ENCODE measurements around the gene DUSP2. TPM values are rescaled to one million over a fixed set of nuclear protein-coding genes. Genes with fewer than 3 reads are reported as not detected.
A peak's percentile ranks its signal among the peaks of the same experiment; 100 is the strongest.

DUSP2 gene
- total RNA-seq, 2 donors from 2014 or later, result 82.0 to 379 TPM

GRCh38 chr2:96136129-96136720 is 9.0 kb downstream of the DUSP2 start:
- peaks cover 9% of the 10 kb centered on the region for H3K4me1 Mint-ChIP-seq
- ATAC-seq (replicated peaks), result no peak
- H3K9me3 Mint-ChIP-seq, result no peaks in the 10 kb centered on the region
- peaks cover 9% of the 10 kb centered on the region for H3K36me3 Mint-ChIP-seq (ENCODE audit: low read depth)
- no peak overlapping the region for H3K4me3 Mint-ChIP-seq
- no peaks in the 10 kb centered on the region for H3K27me3 Mint-ChIP-seq
- no peak overlapping the region for H3K27ac Mint-ChIP-seq

DNA sequence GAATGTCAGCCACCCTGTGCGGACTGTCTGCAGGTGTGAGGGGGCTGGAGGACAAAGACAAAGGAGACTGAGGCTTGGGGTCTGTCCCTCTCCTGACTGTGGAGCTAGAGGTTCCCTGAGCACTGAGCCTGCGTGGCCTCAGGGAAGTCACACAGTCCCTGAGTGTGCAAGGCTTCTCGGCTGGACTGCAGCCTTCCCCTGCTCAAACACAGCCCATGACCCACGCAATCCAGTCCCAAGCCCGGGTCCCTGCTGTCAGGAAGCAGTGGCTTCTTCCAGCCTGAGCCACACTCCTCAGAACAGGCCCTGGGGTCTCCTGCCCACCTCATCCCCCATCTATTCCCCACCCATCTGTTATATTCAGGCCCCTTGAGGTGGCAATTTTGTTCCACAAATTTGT is 9.6 kb downstream of the DUSP2 start:
- peaks cover 15% of the 10 kb centered on the region for H3K4me1 Mint-ChIP-seq
- no peak overlapping the region for H3K4me3 Mint-ChIP-seq
- no peaks in the 10 kb centered on the region for H3K9me3 Mint-ChIP-seq
- peaks cover 15% of the 10 kb centered on the region for H3K36me3 Mint-ChIP-seq (ENCODE audit: low read depth)
- no peak overlapping the region for H3K27ac Mint-ChIP-seq
- H3K27me3 Mint-ChIP-seq, result no peaks in the 10 kb centered on the region
- ATAC-seq (replicated peaks), result no peak

- Mint-ChIP-seq H3K27me3 (no peaks in the 10 kb centered on the region), H3K4me3 (no peak overlapping the region), H3K27ac (peak overlapping the region; percentile 5), H3K4me1 (peaks cover 20% of the 10 kb centered on the region), H3K36me3 (ENCODE audit: low read depth) (peaks cover 20% of the 10 kb centered on the region), H3K9me3 (no peaks in the 10 kb centered on the region)
- no peak for ATAC-seq (replicated peaks)
These were observed 10.1 kb downstream of the DUSP2 start for GRCh38 chr2:96135171-96135570.

DNA sequence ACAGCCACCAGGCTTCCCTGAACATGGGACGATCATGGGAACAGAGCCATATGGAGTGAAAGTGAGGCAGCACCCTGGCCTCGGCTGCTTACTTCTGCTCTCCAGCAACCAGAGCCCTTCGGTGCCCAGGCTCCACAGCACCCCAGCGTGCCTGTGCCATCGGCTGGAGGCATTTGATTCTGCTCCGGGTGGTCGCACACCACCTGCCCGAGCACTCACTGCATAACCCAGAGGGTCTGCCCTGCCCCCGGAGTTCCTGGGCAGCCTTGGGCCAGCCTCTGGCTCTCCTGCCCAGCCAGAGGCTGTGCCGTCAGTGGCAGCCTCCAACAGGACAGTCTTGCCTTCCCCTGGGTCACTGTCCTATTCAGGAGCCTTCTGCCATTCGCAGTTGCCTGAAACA is 10.8 kb downstream of the DUSP2 start:
- Mint-ChIP-seq H3K9me3 (no peaks in the 10 kb centered on the region), H3K4me3 (no peak overlapping the region), H3K4me1 (peaks cover 20% of the 10 kb centered on the region), H3K27me3 (no peaks in the 10 kb centered on the region), H3K36me3 (ENCODE audit: low read depth) (peaks cover 27% of the 10 kb centered on the region), H3K27ac (peak overlapping the region; percentile 5)
- ATAC-seq (replicated peaks), result no peak

GRCh38 chr2:96131813-96132745 is 13.2 kb downstream of the DUSP2 start:
- Mint-ChIP-seq H3K4me1 (peaks cover 20% of the 10 kb centered on the region), H3K36me3 (ENCODE audit: low read depth) (peaks cover 46% of the 10 kb centered on the region), H3K4me3 (peak overlapping the region; percentile 62), H3K27me3 (no peaks in the 10 kb centered on the region), H3K9me3 (no peaks in the 10 kb centered on the region), H3K27ac (peak overlapping the region; percentile 94)
- ATAC-seq (replicated peaks), result no peak

GRCh38 chr2:96131152-96131812 is 14.0 kb downstream of the DUSP2 start:
- Mint-ChIP-seq H3K27ac (peak overlapping the region; percentile 94), H3K4me3 (peak overlapping the region; percentile 62), H3K4me1 (peaks cover 20% of the 10 kb centered on the region), H3K36me3 (ENCODE audit: low read depth) (peaks cover 52% of the 10 kb centered on the region), H3K9me3 (no peaks in the 10 kb centered on the region), H3K27me3 (no peaks in the 10 kb centered on the region)
- peak; percentile 86 for ATAC-seq (replicated peaks)

- H3K27me3 Mint-ChIP-seq, result no peaks in the 10 kb centered on the region
- ATAC-seq (replicated peaks), result no peak
- peaks cover 20% of the 10 kb centered on the region for H3K4me1 Mint-ChIP-seq
- H3K36me3 Mint-ChIP-seq (ENCODE audit: low read depth), result peaks cover 60% of the 10 kb centered on the region
- no peak overlapping the region for H3K4me3 Mint-ChIP-seq
- H3K27ac Mint-ChIP-seq, result peak overlapping the region; percentile 94
- no peaks in the 10 kb centered on the region for H3K9me3 Mint-ChIP-seq
These were observed 14.8 kb downstream of the DUSP2 start for GRCh38 chr2:96130483-96130882.

GRCh38 chr2:96129528-96130120 is 15.6 kb downstream of the DUSP2 start:
- Mint-ChIP-seq H3K4me1 (peaks cover 20% of the 10 kb centered on the region), H3K27ac (no peak overlapping the region), H3K36me3 (ENCODE audit: low read depth) (peaks cover 69% of the 10 kb centered on the region), H3K27me3 (peaks cover 8% of the 10 kb centered on the region), H3K4me3 (no peak overlapping the region), H3K9me3 (no peaks in the 10 kb centered on the region)
- ATAC-seq (replicated peaks), result no peak

GRCh38 chr2:96128456-96128855 is 16.8 kb downstream of the DUSP2 start:
- Mint-ChIP-seq H3K4me1 (peaks cover 20% of the 10 kb centered on the region), H3K36me3 (ENCODE audit: low read depth) (peaks cover 80% of the 10 kb centered on the region), H3K4me3 (no peak overlapping the region), H3K27me3 (peaks cover 9% of the 10 kb centered on the region), H3K9me3 (no peaks in the 10 kb centered on the region), H3K27ac (no peak overlapping the region)
- no peak for ATAC-seq (replicated peaks)

GRCh38 chr2:96124406-96125265 is 20.6 kb downstream of the DUSP2 start:
- Mint-ChIP-seq H3K27ac (no peak overlapping the region), H3K4me3 (no peak overlapping the region), H3K36me3 (ENCODE audit: low read depth) (peaks cover 58% of the 10 kb centered on the region), H3K27me3 (peaks cover 33% of the 10 kb centered on the region), H3K4me1 (peaks cover 7% of the 10 kb centered on the region), H3K9me3 (no peaks in the 10 kb centered on the region)
- no peak for ATAC-seq (replicated peaks)

DNA sequence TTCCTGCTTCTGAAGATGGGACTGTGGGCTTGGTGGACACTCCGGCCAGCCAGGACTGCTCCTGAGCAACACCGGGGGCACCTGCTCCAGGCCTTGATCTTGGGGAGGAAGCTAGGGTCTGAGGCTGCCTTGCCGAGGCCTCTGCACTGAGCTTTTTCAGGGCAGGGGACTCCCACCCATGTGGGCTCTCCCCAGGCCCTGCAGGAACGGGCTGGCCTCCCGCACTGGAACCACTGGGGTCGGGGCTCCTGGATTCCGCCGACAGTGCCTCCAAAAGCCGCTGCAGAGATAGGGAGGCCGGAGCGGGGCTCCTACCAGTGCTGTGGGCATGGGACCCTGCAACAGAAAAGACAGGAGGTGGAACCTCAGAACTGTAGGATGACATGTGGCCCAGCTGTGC is 21.3 kb downstream of the DUSP2 start:
- no peak overlapping the region for H3K27ac Mint-ChIP-seq
- H3K27me3 Mint-ChIP-seq, result peaks cover 38% of the 10 kb centered on the region
- H3K9me3 Mint-ChIP-seq, result no peaks in the 10 kb centered on the region
- H3K36me3 Mint-ChIP-seq (ENCODE audit: low read depth), result peaks cover 54% of the 10 kb centered on the region
- no peak overlapping the region for H3K4me3 Mint-ChIP-seq
- peaks cover 7% of the 10 kb centered on the region for H3K4me1 Mint-ChIP-seq
- no peak for ATAC-seq (replicated peaks)

DNA sequence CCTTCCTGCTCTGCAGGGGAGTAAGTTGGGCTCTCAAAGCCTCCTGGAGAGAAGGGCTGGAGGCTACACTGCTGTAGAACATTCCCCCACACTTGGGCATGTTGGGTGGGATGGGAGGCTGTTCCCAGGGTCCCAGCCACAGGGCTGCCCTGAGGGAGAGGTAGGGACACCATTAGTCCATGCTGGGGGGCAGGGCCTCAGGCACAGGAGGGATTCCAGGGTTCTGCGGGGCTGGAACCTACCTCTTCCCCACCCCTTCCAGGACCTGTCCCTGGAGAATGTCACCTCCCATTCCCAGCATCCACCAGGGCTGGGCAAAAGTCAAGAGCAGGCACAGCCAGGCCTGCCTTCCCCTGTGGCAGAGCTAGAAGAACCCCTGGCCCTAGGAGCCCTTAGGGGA is 21.9 kb downstream of the DUSP2 start:
- Mint-ChIP-seq H3K9me3 (no peaks in the 10 kb centered on the region), H3K4me3 (no peak overlapping the region), H3K4me1 (peaks cover 7% of the 10 kb centered on the region), H3K27ac (no peak overlapping the region), H3K36me3 (ENCODE audit: low read depth) (peaks cover 49% of the 10 kb centered on the region), H3K27me3 (peaks cover 41% of the 10 kb centered on the region)
- no peak for ATAC-seq (replicated peaks)

DNA sequence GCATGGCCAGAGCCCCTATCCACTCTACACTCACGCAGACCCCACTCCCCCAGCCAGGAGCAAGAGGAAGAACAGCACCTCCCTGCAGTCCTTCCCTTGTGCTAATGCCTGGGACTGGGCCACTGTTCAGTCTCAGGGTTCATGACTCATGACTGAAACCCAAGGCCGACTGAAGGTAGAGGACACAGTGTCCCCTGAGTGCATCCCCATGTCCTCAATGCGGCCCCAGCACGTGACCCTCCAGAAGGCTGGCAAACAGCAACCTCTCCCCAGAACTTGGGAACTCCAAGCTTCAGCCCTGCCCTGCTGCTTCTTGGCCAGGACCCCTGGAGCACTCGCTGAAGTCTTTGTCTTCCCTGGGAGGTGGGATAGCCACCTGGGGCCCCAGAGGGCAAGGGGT is 22.8 kb downstream of the DUSP2 start:
- Mint-ChIP-seq H3K27me3 (peaks cover 41% of the 10 kb centered on the region), H3K4me3 (no peak overlapping the region), H3K36me3 (ENCODE audit: low read depth) (peaks cover 41% of the 10 kb centered on the region), H3K9me3 (no peaks in the 10 kb centered on the region), H3K4me1 (peaks cover 7% of the 10 kb centered on the region), H3K27ac (no peak overlapping the region)
- ATAC-seq (replicated peaks), result peak; percentile 17

DNA sequence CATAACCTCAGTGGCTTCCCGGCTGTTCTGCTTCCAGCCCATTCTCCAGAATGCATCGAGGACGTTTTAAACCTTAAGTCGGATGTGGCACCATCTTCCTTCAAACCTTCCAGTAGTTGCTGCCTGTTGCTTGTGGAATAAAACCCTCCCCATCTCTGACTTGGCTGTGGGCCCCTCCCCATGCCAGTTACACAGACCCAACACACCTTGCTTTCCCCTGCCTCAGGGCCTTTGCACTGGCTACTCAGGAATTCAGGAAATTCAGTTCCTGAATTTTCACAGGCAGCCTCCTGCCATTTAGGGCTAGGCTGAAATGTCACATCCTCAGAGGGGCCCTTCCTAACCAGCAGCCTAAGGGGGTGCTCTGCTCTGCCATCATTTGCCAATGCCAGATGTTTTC is 23.8 kb downstream of the DUSP2 start:
- no peak overlapping the region for H3K4me3 Mint-ChIP-seq
- peaks cover 41% of the 10 kb centered on the region for H3K27me3 Mint-ChIP-seq
- H3K9me3 Mint-ChIP-seq, result no peaks in the 10 kb centered on the region
- no peak overlapping the region for H3K27ac Mint-ChIP-seq
- no peak for ATAC-seq (replicated peaks)
- peaks cover 32% of the 10 kb centered on the region for H3K36me3 Mint-ChIP-seq (ENCODE audit: low read depth)
- peaks cover 7% of the 10 kb centered on the region for H3K4me1 Mint-ChIP-seq

Measured in activated T-helper 17 cell treated with anti-CD3 and anti-CD28 coated beads, Interleukin-2, amount 50 U/mL, for 72 hours (primary cell).